GM12878 (cell line): ENCODE measurements around the gene NECTIN1. TPM values are rescaled to one million over a fixed set of nuclear protein-coding genes. Genes with fewer than 3 reads are reported as not detected.
A peak's percentile ranks its signal among the peaks of the same experiment; 100 is the strongest.

ENCODE experiments used
- ATAC-seq: fragments of 200-7000 bp; cut with Tn5 transposase; 3 replicates; pipeline ENCODE4 v1.9.1; 2020; ENCODE audit warnings: mild to moderate bottlenecking, moderate library complexity
- BruUV-seq: library from RNA; stranded (reverse); fragments of 400-500 nt; replicated peaks from 2 replicates; lab custom pipeline; 2021; lab: Mats Ljungman, UMichigan
- CTCF ChIA-PET: fragments of 300-600 bp; sonication (Branson Sonifier 250); formaldehyde crosslinking; extraction: SDS; loops from one replicate; lab custom pipeline; 2021; ENCODE audit warnings: inconsistent platforms; lab: Yijun Ruan, JAX
- POLR2A ChIA-PET: fragments of 350-600 bp; formaldehyde crosslinking; extraction: SDS; loops from one replicate; lab custom pipeline; 2021; ENCODE audit warnings: inconsistent platforms; lab: Charles Lee
- RAD21 ChIA-PET: fragments of 300-600 bp; sonication (Branson Sonifier 250); formaldehyde crosslinking; loops from one replicate; lab custom pipeline; 2023; ENCODE audit warnings: antibody characterized with exemption; ENCODE audit not compliant: unreplicated experiment; lab: Charles Lee
- SMC1A ChIA-PET: fragments of 300-600 bp; sonication (Branson Sonifier 250); formaldehyde crosslinking; loops from one replicate; lab custom pipeline; 2023; ENCODE audit not compliant: unreplicated experiment, uncharacterized antibody; lab: Charles Lee
- DNase-seq: peaks from one replicate; pipeline ENCODE4 v3.0.0-alpha.2; 2011; ENCODE audit warnings: low read depth, low spot score
- FAIRE-seq: peaks from 3 replicates; lab custom pipeline; 2011; peaks lifted over from hg19 to GRCh38; lab: Jason Lieb, UNC
- H2AFZ ChIP-seq: 2 replicates; pipeline ENCODE4 v1.6.0; 2011; ENCODE audit warnings: low read depth, low read length, control low read depth; ENCODE audit not compliant: control insufficient read depth
- H3K27ac ChIP-seq: 2 replicates; pipeline ENCODE4 v1.5.1; 2011; ENCODE audit warnings: control low read depth; ENCODE audit not compliant: control insufficient read depth, insufficient read depth
- H3K27me3 ChIP-seq, 2 experiments: replicated peaks in 1 of 2; 2 replicates each; pipeline versions ENCODE4 v1.6.0 to v1.6.1; 2011; ENCODE audit warnings: low read length in 1 of 2; ENCODE audit not compliant: control insufficient read depth in 2 of 2, insufficient read depth in 2 of 2
- H3K36me3 ChIP-seq, 2 experiments: 2 replicates each; pipeline ENCODE4 v1.5.1; 2011; ENCODE audit warnings: low read length in 1 of 2; ENCODE audit not compliant: control insufficient read depth in 2 of 2, insufficient read depth in 2 of 2
- H3K4me1 ChIP-seq: 2 replicates; pipeline ENCODE4 v1.6.1; 2011; ENCODE audit warnings: mild to moderate bottlenecking, low read length, moderate library complexity, mixed read lengths; ENCODE audit not compliant: control insufficient read depth, insufficient read depth
- H3K4me2 ChIP-seq: 2 replicates; pipeline ENCODE4 v1.6.0; 2011; ENCODE audit warnings: control low read depth; ENCODE audit not compliant: control insufficient read depth, insufficient read depth
- H3K4me3 ChIP-seq: fragments of 200-600 bp; sonication (generic); 2 replicates; pipeline ENCODE4 v1.5.1; 2016
- H3K79me2 ChIP-seq: 2 replicates; pipeline ENCODE4 v1.6.0; 2011; ENCODE audit warnings: low read length; ENCODE audit not compliant: control insufficient read depth, insufficient read depth
- H3K9ac ChIP-seq: 2 replicates; pipeline ENCODE4 v1.8.0; 2011; ENCODE audit warnings: low read length, control low read depth, mixed read lengths; ENCODE audit not compliant: control insufficient read depth, insufficient read depth
- H3K9me3 ChIP-seq: replicated peaks from 3 replicates; pipeline ENCODE4 v1.5.1; 2011; ENCODE audit warnings: mild to moderate bottlenecking, low read length; ENCODE audit not compliant: control insufficient read depth, insufficient read depth
- H4K20me1 ChIP-seq: 2 replicates; pipeline ENCODE4 v1.6.0; 2011; ENCODE audit not compliant: control insufficient read depth, insufficient read depth
- ATF7 ChIP-seq: fragments of 450-650 bp; IDR thresholded peaks from 2 replicates; pipeline ENCODE4 v1.6.1; 2016; ENCODE audit warnings: low read depth, mild to moderate bottlenecking
- BCL3 ChIP-seq: IDR thresholded peaks from 2 replicates; pipeline ENCODE4 v1.6.1; 2011; ENCODE audit warnings: borderline replicate concordance, low read depth, mild to moderate bottlenecking, moderate library complexity, low read length; ENCODE audit not compliant: insufficient read depth, poor library complexity, severe bottlenecking
- CREM ChIP-seq: IDR thresholded peaks from 2 replicates; pipeline ENCODE4 v1.6.1; 2014; ENCODE audit warnings: antibody characterized with exemption, low read depth
- CTCF ChIP-seq, 3 experiments: IDR thresholded peaks in 2 of 3; conservative IDR thresholded peaks in 1 of 3; 2 replicates each; pipeline ENCODE4 v1.5.1; 2011; ENCODE audit warnings: low read depth in 3 of 3, low read length in 3 of 3, mild to moderate bottlenecking in 3 of 3, control low read depth in 2 of 3, moderate library complexity in 2 of 3, inconsistent platforms in 1 of 3, mixed read lengths in 1 of 3; ENCODE audit not compliant: control insufficient read depth in 2 of 3, insufficient read depth in 1 of 3; ENCODE audit errors: extremely low read depth in 1 of 3
- E2F8 ChIP-seq: fragments of 450-650 bp; IDR thresholded peaks from 2 replicates; pipeline ENCODE4 v1.6.1; 2018; ENCODE audit warnings: mild to moderate bottlenecking, low read depth, moderate library complexity; ENCODE audit not compliant: partially characterized antibody
- EP300 ChIP-seq, 2 experiments: fragments of 150-350 bp in 1 of 2; IDR thresholded peaks; 2 replicates each; pipeline ENCODE4 v1.6.1; 2011 to 2012; ENCODE audit warnings: low read depth in 2 of 2, low read length in 2 of 2, borderline replicate concordance in 1 of 2, improper control_type of control experiment in 1 of 2, inconsistent platforms in 1 of 2; ENCODE audit not compliant: control insufficient read depth in 1 of 2
- FOXM1 ChIP-seq: IDR thresholded peaks from 2 replicates; pipeline ENCODE4 v1.6.1; 2012; ENCODE audit warnings: low read depth, mild to moderate bottlenecking, inconsistent platforms, low read length, moderate library complexity
- POLR2AphosphoS2 ChIP-seq: IDR thresholded peaks from 2 replicates; pipeline ENCODE4 v1.6.1; 2011; ENCODE audit warnings: low read depth, mild to moderate bottlenecking, low read length, improper control_type of control experiment, moderate library complexity
- POLR2AphosphoS5 ChIP-seq: IDR thresholded peaks from 2 replicates; pipeline ENCODE4 v1.6.1; 2011; ENCODE audit warnings: mild to moderate bottlenecking, low read length, inconsistent platforms
- SREBF1 ChIP-seq: IDR thresholded peaks from 2 replicates; pipeline ENCODE4 v1.6.1; 2012; ENCODE audit warnings: mild to moderate bottlenecking, low read length
- SUZ12 ChIP-seq: fragments of 200-600 bp; sonication (generic); IDR thresholded peaks from one replicate; pipeline ENCODE4 v1.6.1; 2018; ENCODE audit warnings: antibody characterized with exemption, mild to moderate bottlenecking; ENCODE audit not compliant: unreplicated experiment
- TAF1 ChIP-seq: IDR thresholded peaks from 2 replicates; pipeline ENCODE4 v1.6.1; 2011; ENCODE audit warnings: mild to moderate bottlenecking, low read depth, low read length, borderline replicate concordance
- ZNF217 ChIP-seq: fragments of 450-650 bp; IDR thresholded peaks from 2 replicates; pipeline ENCODE4 v1.6.1; 2017; ENCODE audit warnings: antibody characterized with exemption, mild to moderate bottlenecking
- WGBS: methylation state at CpG from one replicate; pipeline ENCODE4 v1.1.6; 2016; ENCODE audit warnings: low lambda C conversion rate; ENCODE audit not compliant: insufficient replicate concordance, insufficient coverage; ENCODE audit errors: missing lambda C conversion rate; 5-methylcytosine and 5-hydroxymethylcytosine counted together
- in situ Hi-C: fragments of 300-500 bp; cut with MboI; formaldehyde crosslinking; loops from 9 replicates; pipeline ENCODE4 v1.14.3; 2018; ENCODE audit warnings: mixed read lengths
- intact Hi-C: fragments of 100-400 bp; cut with micrococcal nuclease; formaldehyde crosslinking; loops from one replicate; pipeline ENCODE4 v1.14.2; 2022; ENCODE audit not compliant: unreplicated experiment
- polyA plus RNA-seq, 11 experiments: library from polyadenylated mRNA; depleted of rRNA in 4 of 11; unstranded in 6 of 11; stranded (reverse) in 5 of 11; fragments of >200 nt; fragmentation: Nextera tagmentation in 4 of 11; fragmentation: Illumina TruSeq in 1 of 11; extraction: Ambion mirVana in 4 of 11; extraction: Trizol in 1 of 11; gene quantifications; 1 replicate in 1 of 11; 2 replicates in 10 of 11; pipeline versions ENCODE4 v1.2.1 to v1.2.3, GENCODE V29; 2011 to 2016; ENCODE audit warnings: inconsistent platforms in 2 of 11, missing spikeins in 2 of 11, low read depth in 1 of 11
- total RNA-seq, 4 experiments: library from RNA; depleted of rRNA in 3 of 4; stranded (reverse); fragments of >200 nt in 3 of 4; fragmentation: Illumina TruSeq in 1 of 4; extraction: Trizol in 1 of 4; gene quantifications; 2 replicates each; pipeline versions ENCODE4 v1.2.1 to v1.2.3, GENCODE V29; 2013 to 2021

NECTIN1 gene
- total and polyA plus RNA-seq, 10 of the 15 experiments (the other 5 are each of a cell fraction or from before 2014, with no cell fraction given) = 0.97 to 9.2 (median 2.3) TPM

- TF ChIP-seq ATF7 (no peak), SREBF1 (no peak), BCL3 (no peak), SUZ12 (no peak), ZNF217 (no peak)
Observed at GRCh38 chr11:119676461-119677020, 52.5 kb downstream of the NECTIN1 start (continued).

GRCh38 chr11:119673759-119674336, 55.2 kb downstream of the NECTIN1 start:
- peaks cover 29% of the 10 kb centered on the region for H3K4me1 ChIP-seq
- peaks cover 4 to 32% of the 10 kb centered on the region in 2 experiments; a peak in 3 of 4 replicates for H3K36me3 ChIP-seq
- H3K9ac ChIP-seq = no peak overlapping the region; the same call in 1 of the 2 replicates
- H2AFZ ChIP-seq = peak overlapping the region; percentile 48
- ChIA-PET CTCF (interaction anchor here (0.6 to 5.3 kb wide), 34 partner anchors 9 to 629 kb away, joined by 3 to 214 read pairs (median 4); partner anchors contain the start of gene NECTIN1), POLR2A (interaction anchor here (0.5 to 4.3 kb wide), 12 partner anchors 10 to 162 kb away, joined by 3 to 74 read pairs (median 4); partner anchors contain the start of gene NECTIN1), RAD21 (interaction anchor here (0.6 to 6.5 kb wide), 29 partner anchors 8 to 628 kb away, joined by 3 to 192 read pairs (median 4); partner anchors contain the start of gene NECTIN1), SMC1A (interaction anchor here (0.7 to 4.3 kb wide), 31 partner anchors 9 to 435 kb away, joined by 3 to 76 read pairs (median 4); partner anchors contain the start of gene NECTIN1)
- ATAC-seq = peak; percentile 95
- peak overlapping the region; percentile 71 for H3K4me2 ChIP-seq
- 2% methylated on average over 15 of the region's 15 CpGs for WGBS
- in situ Hi-C loops (loop anchor here (5.0 kb wide), 1 partner anchor 433 kb away; no protein-coding TSS in a partner anchor), intact Hi-C loops (loop anchor here (1.0 kb wide), 1 partner anchor 55 kb away; the partner anchor contains the start of gene NECTIN1)
- FAIRE-seq = peak; percentile 96
- H4K20me1 ChIP-seq = no peaks in the 10 kb centered on the region
- BruUV-seq = no TSS peak
- peak overlapping the region; percentile 85 for H3K27ac ChIP-seq
- no peak overlapping the region for H3K4me3 ChIP-seq
- H3K79me2 ChIP-seq = no peaks in the 10 kb centered on the region
- H3K27me3 ChIP-seq = no peaks in the 10 kb centered on the region
- H3K9me3 ChIP-seq = no peaks in the 10 kb centered on the region; the same call in 2 of the 3 replicates
- peak; percentile 88 for DNase-seq
- TF ChIP-seq TAF1 (peak; percentile 35; the same call in 1 of the 2 replicates), E2F8 (no peak), POLR2AphosphoS5 (peak; percentile 50; the same call in 1 of the 2 replicates), POLR2AphosphoS2 (peak; percentile 46; the same call in 1 of the 2 replicates), CREM (peak; percentile 48; the same call in 1 of the 2 replicates), FOXM1 (peak; percentile 93), EP300 (IDR thresholded peaks at IDR 0.05; ENCODE audit: borderline replicate concordance in 1 of 2, control insufficient read depth in 1 of 2, low read depth in 2 of 2, low read length in 2 of 2) (peak; percentile 71 to 96), ZNF217 (peak; percentile 15; the same call in 1 of the 2 replicates), CTCF (IDR thresholded peaks at IDR 0.05 in 2 of 3, conservative IDR thresholded peaks at IDR 0.05 in 1 of 3; ENCODE audit: control insufficient read depth in 2 of 3, extremely low read depth in 1 of 3, insufficient read depth in 1 of 3, low read depth in 3 of 3, low read length in 3 of 3) (peak; percentile 54 to 96 (median 67); a peak in 4 of 6 replicates)
